Measurements from ENCODE around the gene SIGLEC12.

- no peak for TF ChIP-seq POLR2A (IDR thresholded peaks at IDR 0.05)
- no peak for TF ChIP-seq POLR2AphosphoS5 (IDR thresholded peaks at IDR 0.05)
Observed at GRCh38 chr19:51520728-51521127, 19.1 kb upstream of the SIGLEC12 start.
